Renal cortex interstitium (tissue), 11 donors: ENCODE data around the gene KCNMA1. TPM values are rescaled to one million over a fixed set of nuclear protein-coding genes. Genes with fewer than 3 reads are reported as not detected.

Experiments
- DNase-seq, 11 donors: peaks; one replicate each; pipeline ENCODE4 v3.0.0-alpha.2; 2013; ENCODE audit warnings: low read depth in 9 of 11, low spot score in 4 of 11; ENCODE audit errors: extremely low read depth in 1 of 11
- polyA plus RNA-seq, 3 donors: library from polyadenylated mRNA; unstranded; fragments of 120-200 nt; gene quantifications; one replicate each; pipeline ENCODE4 v1.2.1, GENCODE V29; 2013; ENCODE audit not compliant: insufficient read length in 3 of 3

KCNMA1 gene
- polyA plus RNA-seq, 3 donors, result 3.3 to 3.7 (median 3.3) TPM

- no peak for DNase-seq
Observed at GRCh38 chr10:76874176-76874575, 763.4 kb downstream of the KCNMA1 start.

DNA sequence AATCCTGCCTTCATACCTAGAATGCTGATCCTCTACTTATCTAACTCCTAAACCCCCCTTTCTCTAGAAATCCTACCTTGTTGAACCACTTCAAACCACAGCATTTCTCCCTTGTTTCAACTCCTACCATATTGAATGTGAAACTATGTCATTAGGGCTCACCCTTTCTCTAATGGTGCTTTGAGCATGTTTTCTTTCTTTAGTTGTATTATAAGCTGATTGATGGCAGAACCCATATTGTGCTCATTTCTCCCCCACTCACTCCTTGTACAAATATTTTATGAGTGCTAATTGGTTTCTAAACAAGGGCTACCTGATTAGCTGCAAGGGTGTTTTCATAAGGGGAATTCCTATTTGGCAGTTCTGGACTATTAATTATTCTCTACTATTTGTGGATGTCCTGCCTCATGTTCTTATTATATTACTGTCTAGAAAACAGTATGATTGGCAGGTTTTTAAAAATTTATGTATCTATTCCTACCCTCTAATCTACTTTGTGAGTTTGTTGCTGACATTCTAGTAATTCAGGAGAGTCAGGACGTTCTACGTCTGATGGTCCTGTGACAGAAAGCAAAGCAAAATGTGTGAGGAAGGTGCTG, 765.8 kb downstream of the KCNMA1 start:
- DNase-seq, result no peak

GRCh38 chr10:76869931-76870330, 767.7 kb downstream of the KCNMA1 start:
- DNase-seq, result no peak

GRCh38 chr10:76868098-76868977, 769.3 kb downstream of the KCNMA1 start:
- no peak for DNase-seq

GRCh38 chr10:76866841-76867586, 770.6 kb downstream of the KCNMA1 start:
- no peak for DNase-seq

- DNase-seq, result no peak
Observed at GRCh38 chr10:76864922-76865321, 772.7 kb downstream of the KCNMA1 start.

DNA sequence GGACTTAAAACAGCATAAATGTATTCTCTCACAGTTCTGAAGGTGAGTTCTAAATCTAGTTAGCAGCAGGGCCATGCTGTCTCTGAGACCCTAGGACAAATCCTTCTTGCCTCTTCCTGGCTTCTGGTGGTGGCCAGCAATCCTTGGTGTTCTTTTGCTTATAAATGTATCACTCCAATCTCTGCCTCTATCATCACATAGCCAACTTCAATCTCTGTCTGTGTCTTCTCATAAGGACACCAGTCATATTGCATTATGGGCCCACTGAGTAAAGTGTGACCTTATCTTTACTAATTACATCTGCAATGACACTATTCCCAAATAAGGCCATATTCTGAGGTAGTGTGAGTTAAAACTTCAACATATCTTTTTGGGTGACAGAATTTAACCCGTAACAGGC, 778.9 kb downstream of the KCNMA1 start:
- no peak for DNase-seq

- DNase-seq, result no peak
Observed at GRCh38 chr10:76840802-76841201, 796.8 kb downstream of the KCNMA1 start.

DNA sequence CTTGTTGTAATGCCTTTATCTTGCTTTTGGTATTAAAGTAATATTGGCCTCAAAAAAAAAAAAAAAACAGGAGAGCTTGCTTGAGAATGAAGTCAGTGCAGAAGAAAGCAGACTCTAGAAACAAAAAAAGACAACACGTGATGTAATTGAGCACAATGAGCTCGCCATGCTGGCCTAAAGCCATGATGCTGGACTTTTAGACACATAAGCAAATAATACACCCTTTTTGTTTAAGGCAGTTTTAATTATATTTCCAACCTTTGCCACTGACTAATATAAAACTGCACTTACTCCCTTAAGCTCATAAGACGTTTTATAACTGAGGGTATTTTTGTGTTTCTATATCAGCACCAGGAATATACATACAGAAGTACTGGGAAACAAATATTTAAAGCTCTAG, 798.3 kb downstream of the KCNMA1 start:
- peak in 4 of 11 donors; percentile 1 to 14 (median 9) for DNase-seq

DNA sequence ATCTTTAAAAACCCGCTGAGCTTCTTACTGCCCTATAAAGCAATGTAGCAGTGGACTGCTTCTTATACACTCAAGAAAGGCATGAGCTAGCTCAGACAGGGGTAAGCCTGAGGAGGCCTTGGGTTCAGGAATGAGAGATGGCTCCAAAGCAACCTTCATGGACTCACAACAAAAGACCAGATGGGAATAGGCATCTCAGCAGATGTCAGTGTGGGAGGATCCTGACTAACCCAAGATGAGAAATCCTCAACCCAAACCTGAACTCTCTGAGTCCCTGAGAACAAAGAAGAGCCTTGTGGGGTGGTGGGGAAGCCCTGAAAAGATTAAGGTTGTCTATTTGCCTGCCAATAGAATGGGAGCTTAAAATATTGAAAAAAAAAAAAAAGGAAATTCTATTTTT, 807.4 kb downstream of the KCNMA1 start:
- DNase-seq, result no peak

- DNase-seq, result no peak
Observed at GRCh38 chr10:76829724-76830123, 807.9 kb downstream of the KCNMA1 start.
